NB4 (cell line): ENCODE results near the gene PRRG2.

ENCODE experiments used
- CTCF ChIP-seq: IDR thresholded peaks from one replicate; pipeline ENCODE4 v1.5.1; 2012; ENCODE audit warnings: low read depth, low read length
- MAX ChIP-seq: IDR thresholded peaks from 2 replicates; pipeline ENCODE4 v1.6.1; 2011; ENCODE audit warnings: low read depth, low read length
- MYC ChIP-seq: IDR thresholded peaks from 2 replicates; pipeline ENCODE4 v1.6.1; 2011; ENCODE audit warnings: low read depth, low read length
- POLR2A ChIP-seq: IDR thresholded peaks from 2 replicates; pipeline ENCODE4 v1.6.1; 2011; ENCODE audit warnings: mild to moderate bottlenecking; ENCODE audit not compliant: insufficient read length; ENCODE audit errors: extremely low read depth

GRCh38 chr19:49631610-49632192, 50.6 kb downstream of the PRRG2 start:
- TF ChIP-seq CTCF: no peak
- no peak for TF ChIP-seq POLR2A
- TF ChIP-seq MYC: no peak
- TF ChIP-seq MAX: no peak
